ENCODE results near the gene RNF144A.

The RNF144A gene

DNA sequence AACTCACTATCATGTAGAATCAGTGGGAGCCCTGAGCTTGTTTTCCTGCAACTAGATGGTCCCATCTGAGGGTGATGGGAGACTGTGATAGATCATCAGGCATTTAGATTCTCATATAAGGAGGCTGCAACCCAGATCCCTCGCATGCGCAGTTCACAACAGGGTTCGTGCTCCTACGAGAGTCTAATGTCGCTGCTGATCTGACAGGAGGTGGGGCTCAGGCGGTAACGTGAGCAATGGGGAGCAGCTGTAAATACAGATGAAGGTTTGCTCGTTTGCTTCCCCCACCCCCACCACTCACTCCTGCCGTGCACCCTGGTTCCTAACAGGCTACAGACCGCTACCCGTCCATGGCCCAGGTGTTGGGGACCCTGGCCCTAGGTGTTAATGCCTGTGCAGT is 113.6 kb downstream of the RNF144A start:
- TF ChIP-seq, protein P1, sequence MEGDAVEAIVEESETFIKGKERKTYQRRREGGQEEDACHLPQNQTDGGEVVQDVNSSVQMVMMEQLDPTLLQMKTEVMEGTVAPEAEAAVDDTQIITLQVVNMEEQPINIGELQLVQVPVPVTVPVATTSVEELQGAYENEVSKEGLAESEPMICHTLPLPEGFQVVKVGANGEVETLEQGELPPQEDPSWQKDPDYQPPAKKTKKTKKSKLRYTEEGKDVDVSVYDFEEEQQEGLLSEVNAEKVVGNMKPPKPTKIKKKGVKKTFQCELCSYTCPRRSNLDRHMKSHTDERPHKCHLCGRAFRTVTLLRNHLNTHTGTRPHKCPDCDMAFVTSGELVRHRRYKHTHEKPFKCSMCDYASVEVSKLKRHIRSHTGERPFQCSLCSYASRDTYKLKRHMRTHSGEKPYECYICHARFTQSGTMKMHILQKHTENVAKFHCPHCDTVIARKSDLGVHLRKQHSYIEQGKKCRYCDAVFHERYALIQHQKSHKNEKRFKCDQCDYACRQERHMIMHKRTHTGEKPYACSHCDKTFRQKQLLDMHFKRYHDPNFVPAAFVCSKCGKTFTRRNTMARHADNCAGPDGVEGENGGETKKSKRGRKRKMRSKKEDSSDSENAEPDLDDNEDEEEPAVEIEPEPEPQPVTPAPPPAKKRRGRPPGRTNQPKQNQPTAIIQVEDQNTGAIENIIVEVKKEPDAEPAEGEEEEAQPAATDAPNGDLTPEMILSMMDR (IDR thresholded peaks at IDR 0.05; ENCODE audit: extremely low read depth, missing control alignments), result no peak
- DNase-seq (ENCODE audit: low spot score), result no peak

DNA sequence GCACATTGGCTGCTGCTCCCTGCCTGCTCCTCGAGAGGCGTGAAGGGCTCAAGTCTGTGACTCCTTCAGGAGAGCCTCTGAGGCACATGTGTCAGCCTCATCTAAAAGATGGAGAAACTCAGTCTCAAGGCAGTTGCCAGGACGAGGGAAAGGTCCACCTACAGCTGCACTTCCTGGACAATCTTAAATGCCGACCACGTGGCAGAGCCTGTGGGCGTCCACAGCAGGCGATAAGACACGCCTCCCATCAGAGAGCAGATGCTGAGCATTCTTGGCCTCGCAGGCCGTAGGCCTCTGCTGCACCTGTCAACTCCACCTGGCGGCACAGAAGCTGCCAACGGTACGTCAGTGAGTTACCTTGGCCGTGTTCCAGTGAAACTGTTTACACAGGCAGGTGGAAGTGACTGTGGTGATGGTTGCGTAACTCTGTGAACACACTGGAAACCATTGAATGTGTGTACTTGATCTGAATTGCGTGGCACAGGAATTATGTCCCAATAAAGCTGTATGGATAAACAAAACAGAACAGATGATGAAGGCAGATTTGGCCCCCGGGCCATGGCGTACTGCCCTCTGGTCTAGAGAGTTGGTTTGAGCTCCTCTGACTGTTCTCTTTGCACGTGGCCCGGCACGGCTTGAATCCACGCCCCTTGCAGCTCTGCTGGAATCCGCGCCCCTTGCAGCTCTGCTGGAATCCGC is 114.5 kb downstream of the RNF144A start:
- DNase-seq (ENCODE audit: low spot score), result no peak
- TF ChIP-seq, protein P1 (IDR thresholded peaks at IDR 0.05; ENCODE audit: extremely low read depth, missing control alignments), result no peak

DNA sequence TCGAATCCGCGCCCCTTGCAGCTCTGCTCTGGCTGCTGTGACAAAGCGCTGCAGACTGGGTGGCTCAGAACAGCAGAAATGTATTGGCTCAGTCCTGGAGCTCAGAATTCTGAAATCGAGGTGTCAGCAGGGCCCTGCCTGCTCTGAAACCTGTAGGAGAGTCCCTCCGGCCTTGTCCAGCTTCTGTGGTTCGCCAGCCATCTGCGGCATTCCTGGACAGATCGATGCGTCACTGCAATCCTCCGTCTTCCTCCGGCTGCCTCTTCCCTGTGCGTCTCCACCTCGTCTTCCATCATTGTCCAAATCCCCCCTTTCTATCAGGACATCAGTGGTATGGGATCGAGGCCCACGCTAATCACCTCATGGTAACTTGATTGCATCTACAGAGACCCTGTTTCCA is 115.2 kb downstream of the RNF144A start:
- DNase-seq (ENCODE audit: low spot score), result no peak
- TF ChIP-seq, protein P1 (IDR thresholded peaks at IDR 0.05; ENCODE audit: extremely low read depth, missing control alignments), result no peak

DNA sequence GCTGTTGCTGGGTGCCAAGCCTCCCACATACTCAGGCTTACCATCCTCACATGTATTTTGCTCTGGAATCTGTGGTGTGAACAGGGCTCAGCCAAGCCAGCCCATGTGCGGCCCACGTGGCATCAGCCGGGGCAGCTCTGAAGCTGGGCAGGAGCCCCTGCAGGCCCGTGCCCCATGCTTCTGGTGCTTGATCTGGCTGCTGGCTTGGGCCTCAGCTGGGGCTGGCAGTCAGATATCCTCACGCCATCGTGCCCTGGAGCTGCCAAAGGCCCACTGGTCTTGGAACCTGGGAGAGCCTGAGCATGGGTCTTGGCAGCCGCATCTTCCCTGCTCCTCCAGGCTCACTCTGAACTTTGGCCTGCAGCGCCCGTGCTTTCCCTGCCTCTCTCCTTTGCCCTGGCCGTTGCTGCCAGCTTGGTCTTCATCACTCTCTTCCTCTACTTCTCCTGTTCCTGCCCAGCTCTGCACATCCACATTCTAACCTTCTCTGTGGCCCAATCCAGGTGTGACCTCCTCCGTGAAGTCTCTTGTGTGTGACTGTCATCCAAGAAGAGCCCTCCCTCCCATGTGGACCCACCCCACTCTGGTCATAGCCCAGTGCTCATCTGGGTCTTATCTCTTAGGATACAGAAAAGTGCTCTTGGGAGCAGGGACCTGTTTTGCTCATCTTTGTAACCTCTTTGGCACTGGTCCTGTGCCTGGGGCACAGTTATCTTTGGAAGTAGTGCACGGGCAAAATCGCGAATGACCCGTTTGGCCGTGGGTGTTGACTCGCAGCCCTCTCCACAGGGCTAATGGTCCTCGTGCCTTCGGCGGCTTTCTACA is 116.1 kb downstream of the RNF144A start:
- TF ChIP-seq, protein P1 (IDR thresholded peaks at IDR 0.05; ENCODE audit: extremely low read depth, missing control alignments), result no peak
- DNase-seq (ENCODE audit: low spot score), result no peak

DNA sequence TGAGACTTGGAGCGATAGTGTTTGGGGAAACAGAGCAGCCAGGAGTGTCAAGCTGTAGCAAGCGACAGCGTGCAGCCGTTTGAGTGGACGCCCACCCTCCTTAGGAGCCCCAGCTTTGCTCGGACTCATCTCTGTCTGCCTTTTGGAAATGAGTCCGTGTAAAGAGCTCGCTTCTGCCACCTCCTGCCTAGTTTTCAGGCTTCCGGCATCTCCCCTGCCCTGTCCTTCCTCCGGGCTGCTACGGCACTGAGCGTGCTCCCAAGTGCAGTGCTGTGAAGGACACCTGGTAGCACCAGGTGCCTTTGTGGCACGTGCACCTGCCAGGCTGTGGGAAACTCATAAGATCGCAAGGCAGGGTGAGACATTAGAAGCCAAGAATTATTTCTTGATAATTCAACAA is 117.1 kb downstream of the RNF144A start:
- DNase-seq (ENCODE audit: low spot score), result no peak
- TF ChIP-seq, protein P1 (IDR thresholded peaks at IDR 0.05; ENCODE audit: extremely low read depth, missing control alignments), result no peak

DNA sequence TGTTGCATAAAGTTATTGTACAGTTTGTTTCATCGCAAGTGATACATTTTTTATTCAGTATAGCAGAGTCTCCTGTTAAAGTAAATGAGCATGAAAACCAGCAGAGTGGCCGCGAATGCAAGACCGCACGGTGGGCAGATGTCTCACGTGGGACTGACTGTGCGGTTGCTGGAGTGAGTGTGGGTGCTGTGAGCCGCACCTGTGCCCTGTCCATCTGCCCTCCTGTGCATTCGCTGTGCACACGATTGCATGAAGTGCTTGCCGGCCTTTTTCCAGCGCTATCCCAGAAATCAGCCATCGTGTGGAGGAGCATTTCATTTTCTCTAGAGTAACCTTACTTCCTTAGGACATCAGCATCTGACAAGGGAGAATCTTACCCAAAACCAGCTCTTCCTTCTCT is 118.7 kb downstream of the RNF144A start:
- TF ChIP-seq, protein P1 (IDR thresholded peaks at IDR 0.05; ENCODE audit: extremely low read depth, missing control alignments), result no peak

More for the DNA sequence above, 118.7 kb downstream of the RNF144A start:
- DNase-seq (ENCODE audit: low spot score), result no peak

All from GM20000 (cell line).